Caco-2 (cell line): ENCODE results near the gene NDRG4. TPM values are rescaled to one million over a fixed set of nuclear protein-coding genes. Genes with fewer than 3 reads are reported as not detected.

Source experiments
- BruUV-seq: library from RNA; stranded (reverse); fragments of 400-500 nt; replicated peaks from 2 replicates; lab custom pipeline; 2021; lab: Mats Ljungman, UMichigan
- CTCF ChIA-PET: fragments of 300-600 bp; sonication (Branson Sonifier 250); formaldehyde crosslinking; loops from one replicate; lab custom pipeline; 2022; ENCODE audit warnings: antibody characterized with exemption; lab: Charles Lee
- POLR2A ChIA-PET: fragments of 300-600 bp; sonication (Branson Sonifier 250); formaldehyde crosslinking; loops from one replicate; lab custom pipeline; 2022; ENCODE audit warnings: antibody characterized with exemption; lab: Charles Lee
- DNase-seq, 2 experiments: peaks; one replicate each; pipeline versions ENCODE4 v3.0.0 to v3.0.0-alpha.2; 2020 to 2022
- H3K27me3 ChIP-seq: replicated peaks from 2 replicates; pipeline ENCODE4 v1.6.0; 2011; ENCODE audit warnings: low read length; ENCODE audit not compliant: control insufficient read depth, insufficient read depth
- H3K36me3 ChIP-seq: 2 replicates; pipeline ENCODE4 v1.5.1; 2011; ENCODE audit warnings: low read length; ENCODE audit not compliant: control insufficient read depth, insufficient read depth
- H3K4me1 ChIP-seq: fragments of 250-450 bp; sonication (Bioruptor Pico); 2 replicates; pipeline ENCODE4 v1.5.1; 2020; ENCODE audit warnings: mild to moderate bottlenecking
- H3K4me3 ChIP-seq: 2 replicates; pipeline ENCODE4 v1.5.1; 2011; ENCODE audit warnings: low read depth, mild to moderate bottlenecking, control low read depth, low read length
- H3K9me3 ChIP-seq: fragments of 250-450 bp; sonication (Bioruptor Pico); 2 replicates; pipeline ENCODE4 v1.5.1; 2020; ENCODE audit warnings: mild to moderate bottlenecking, moderate library complexity
- H3K27ac Mint-ChIP-seq: one replicate; pipeline ENCODE4 v1.8.0; 2022; ENCODE audit warnings: mixed read lengths; ENCODE audit not compliant: unreplicated experiment
- H3K27me3 Mint-ChIP-seq: one replicate; pipeline ENCODE4 v1.8.0; 2022; ENCODE audit warnings: mixed read lengths; ENCODE audit not compliant: insufficient read depth, unreplicated experiment
- H3K36me3 Mint-ChIP-seq: one replicate; pipeline ENCODE4 v1.8.0; 2022; ENCODE audit warnings: mild to moderate bottlenecking, mixed read lengths; ENCODE audit not compliant: insufficient read depth, unreplicated experiment
- H3K4me1 Mint-ChIP-seq: one replicate; pipeline ENCODE4 v1.8.0; 2022; ENCODE audit warnings: low read depth, mixed read lengths; ENCODE audit not compliant: unreplicated experiment
- H3K4me3 Mint-ChIP-seq: one replicate; pipeline ENCODE4 v1.8.0; 2022; ENCODE audit warnings: mild to moderate bottlenecking, moderate library complexity, mixed read lengths; ENCODE audit not compliant: unreplicated experiment
- H3K9me3 Mint-ChIP-seq: one replicate; pipeline ENCODE4 v1.8.0; 2022; ENCODE audit warnings: mixed read lengths; ENCODE audit not compliant: unreplicated experiment
- intact Hi-C: fragments of 100-400 bp; cut with micrococcal nuclease; formaldehyde crosslinking; loops from one replicate; pipeline ENCODE4 v1.10.0; 2022; ENCODE audit not compliant: unreplicated experiment
- total RNA-seq: library from RNA; stranded (reverse); gene quantifications from 2 replicates; pipeline ENCODE4 v1.2.3, GENCODE V29; 2022
- TF ChIP-seq, protein P1 (sequence below), 2 experiments: fragments of 200-600 bp in 1 of 2; IDR thresholded peaks; 1 replicate in 1 of 2; 2 replicates in 1 of 2; pipeline versions ENCODE4 v1.5.1 to v1.8.0; 2011 to 2022; ENCODE audit warnings: antibody characterized with exemption in 1 of 2, control low read depth in 1 of 2, inconsistent platforms in 1 of 2, low read depth in 1 of 2, low read length in 1 of 2, mild to moderate bottlenecking in 1 of 2, moderate library complexity in 1 of 2; ENCODE audit not compliant: insufficient read depth in 1 of 2, severe bottlenecking in 1 of 2, unreplicated experiment in 1 of 2

The NDRG4 gene
- total RNA-seq, 1 experiment from 2014 or later = 10.7 TPM

DNA sequence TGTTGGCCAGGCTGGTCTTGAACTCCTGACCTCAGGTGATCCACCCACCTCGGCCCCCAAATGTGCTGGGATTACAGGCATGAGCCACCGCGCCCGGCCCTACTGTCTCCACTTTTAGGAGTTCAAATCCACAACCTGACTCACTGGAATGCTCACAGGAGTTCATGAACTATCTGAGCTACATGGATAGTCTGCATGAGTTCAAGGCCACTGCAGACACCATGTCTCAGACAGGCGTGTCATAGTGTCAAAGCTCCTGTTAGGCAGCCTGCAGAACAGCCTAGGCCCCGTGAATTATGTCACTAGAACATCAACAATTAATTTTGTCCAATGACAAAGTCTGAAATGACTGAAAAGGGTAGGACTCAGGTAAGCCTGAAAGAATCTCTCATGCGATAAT, 38.3 kb upstream of the NDRG4 start:
- intact Hi-C loops = no loop called here
- H3K36me3 ChIP-seq = no peaks in the 10 kb centered on the region
- TF ChIP-seq, protein P1, sequence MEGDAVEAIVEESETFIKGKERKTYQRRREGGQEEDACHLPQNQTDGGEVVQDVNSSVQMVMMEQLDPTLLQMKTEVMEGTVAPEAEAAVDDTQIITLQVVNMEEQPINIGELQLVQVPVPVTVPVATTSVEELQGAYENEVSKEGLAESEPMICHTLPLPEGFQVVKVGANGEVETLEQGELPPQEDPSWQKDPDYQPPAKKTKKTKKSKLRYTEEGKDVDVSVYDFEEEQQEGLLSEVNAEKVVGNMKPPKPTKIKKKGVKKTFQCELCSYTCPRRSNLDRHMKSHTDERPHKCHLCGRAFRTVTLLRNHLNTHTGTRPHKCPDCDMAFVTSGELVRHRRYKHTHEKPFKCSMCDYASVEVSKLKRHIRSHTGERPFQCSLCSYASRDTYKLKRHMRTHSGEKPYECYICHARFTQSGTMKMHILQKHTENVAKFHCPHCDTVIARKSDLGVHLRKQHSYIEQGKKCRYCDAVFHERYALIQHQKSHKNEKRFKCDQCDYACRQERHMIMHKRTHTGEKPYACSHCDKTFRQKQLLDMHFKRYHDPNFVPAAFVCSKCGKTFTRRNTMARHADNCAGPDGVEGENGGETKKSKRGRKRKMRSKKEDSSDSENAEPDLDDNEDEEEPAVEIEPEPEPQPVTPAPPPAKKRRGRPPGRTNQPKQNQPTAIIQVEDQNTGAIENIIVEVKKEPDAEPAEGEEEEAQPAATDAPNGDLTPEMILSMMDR (IDR thresholded peaks at IDR 0.05; ENCODE audit: insufficient read depth in 1 of 2, low read depth in 1 of 2, low read length in 1 of 2, severe bottlenecking in 1 of 2, unreplicated experiment in 1 of 2) = no peak
- no peak overlapping the region for H3K4me3 ChIP-seq
- no peaks in the 10 kb centered on the region for H3K9me3 ChIP-seq
- no TSS peak for BruUV-seq
- peaks cover 13% of the 10 kb centered on the region for H3K4me1 Mint-ChIP-seq
- H3K4me1 ChIP-seq = peaks cover 21% of the 10 kb centered on the region
- CTCF ChIA-PET = no interaction called here
- peaks cover 16% of the 10 kb centered on the region for H3K27me3 Mint-ChIP-seq
- peaks cover 3% of the 10 kb centered on the region for H3K27me3 ChIP-seq
- POLR2A ChIA-PET = no interaction called here
- no peaks in the 10 kb centered on the region for H3K9me3 Mint-ChIP-seq
- DNase-seq = no peak
- no peak overlapping the region for H3K27ac Mint-ChIP-seq
- no peaks in the 10 kb centered on the region for H3K36me3 Mint-ChIP-seq
- H3K4me3 Mint-ChIP-seq = no peak overlapping the region

DNA sequence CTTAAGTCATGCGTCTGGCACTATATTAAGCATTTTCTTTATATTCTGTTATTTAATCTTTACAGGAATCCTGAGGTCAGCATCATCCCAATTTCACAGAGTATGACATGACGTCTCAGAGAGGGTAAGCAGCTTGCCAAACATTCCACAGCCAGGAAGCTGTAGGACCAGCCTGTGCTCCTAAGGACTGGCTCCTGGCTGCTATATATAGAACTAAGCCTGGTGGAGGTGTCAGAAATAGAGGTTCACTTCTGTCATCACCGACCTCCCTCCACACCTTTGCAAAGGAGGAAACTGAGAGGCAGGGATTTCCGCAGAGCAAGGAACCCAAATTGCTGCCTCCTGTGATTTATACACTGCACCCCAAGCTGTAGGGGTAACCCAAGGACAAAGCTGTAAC, 37.9 kb upstream of the NDRG4 start:
- Mint-ChIP-seq H3K36me3 (no peaks in the 10 kb centered on the region), H3K27ac (no peak overlapping the region), H3K27me3 (peaks cover 16% of the 10 kb centered on the region), H3K9me3 (no peaks in the 10 kb centered on the region), H3K4me3 (no peak overlapping the region), H3K4me1 (peaks cover 10% of the 10 kb centered on the region)
- Histone ChIP-seq H3K36me3 (no peaks in the 10 kb centered on the region), H3K27me3 (peaks cover 3% of the 10 kb centered on the region), H3K4me3 (no peak overlapping the region), H3K4me1 (peaks cover 17% of the 10 kb centered on the region), H3K9me3 (no peaks in the 10 kb centered on the region)
- DNase-seq = no peak
- no TSS peak for BruUV-seq
- ChIA-PET POLR2A (no interaction called here), CTCF (no interaction called here)
- TF ChIP-seq, protein P1 (IDR thresholded peaks at IDR 0.05; ENCODE audit: insufficient read depth in 1 of 2, low read depth in 1 of 2, low read length in 1 of 2, severe bottlenecking in 1 of 2, unreplicated experiment in 1 of 2) = no peak
- intact Hi-C loops = no loop called here

- BruUV-seq = no TSS peak
- Mint-ChIP-seq H3K4me3 (peak overlapping the region; percentile 67), H3K36me3 (no peaks in the 10 kb centered on the region), H3K27me3 (peaks cover 16% of the 10 kb centered on the region), H3K4me1 (peaks cover 10% of the 10 kb centered on the region), H3K27ac (no peak overlapping the region), H3K9me3 (no peaks in the 10 kb centered on the region)
- peaks cover 12% of the 10 kb centered on the region for H3K4me1 ChIP-seq
- ChIA-PET CTCF (no interaction called here), POLR2A (interaction anchor here (0.5 kb wide), 1 partner anchor 52 kb away, joined by 10 read pairs; no protein-coding TSS in a partner anchor)
- TF ChIP-seq, protein P1 (IDR thresholded peaks at IDR 0.05; ENCODE audit: insufficient read depth in 1 of 2, low read depth in 1 of 2, low read length in 1 of 2, severe bottlenecking in 1 of 2, unreplicated experiment in 1 of 2) = no peak
- H3K27me3 ChIP-seq = peaks cover 3% of the 10 kb centered on the region
- no peaks in the 10 kb centered on the region for H3K9me3 ChIP-seq
- no peak for DNase-seq
- intact Hi-C loops = no loop called here
- H3K36me3 ChIP-seq = no peaks in the 10 kb centered on the region
- no peak overlapping the region for H3K4me3 ChIP-seq
Observed at GRCh38 chr16:58462499-58462996, 37.4 kb upstream of the NDRG4 start.
